Iris pigment epithelial cell (primary cell): Measurements from ENCODE around the gene PRELID1.

Source experiments
- DNase-seq: peaks from one replicate; pipeline ENCODE4 v3.0.0-alpha.2; 2011; ENCODE audit warnings: low read depth

Gene PRELID1

DNA sequence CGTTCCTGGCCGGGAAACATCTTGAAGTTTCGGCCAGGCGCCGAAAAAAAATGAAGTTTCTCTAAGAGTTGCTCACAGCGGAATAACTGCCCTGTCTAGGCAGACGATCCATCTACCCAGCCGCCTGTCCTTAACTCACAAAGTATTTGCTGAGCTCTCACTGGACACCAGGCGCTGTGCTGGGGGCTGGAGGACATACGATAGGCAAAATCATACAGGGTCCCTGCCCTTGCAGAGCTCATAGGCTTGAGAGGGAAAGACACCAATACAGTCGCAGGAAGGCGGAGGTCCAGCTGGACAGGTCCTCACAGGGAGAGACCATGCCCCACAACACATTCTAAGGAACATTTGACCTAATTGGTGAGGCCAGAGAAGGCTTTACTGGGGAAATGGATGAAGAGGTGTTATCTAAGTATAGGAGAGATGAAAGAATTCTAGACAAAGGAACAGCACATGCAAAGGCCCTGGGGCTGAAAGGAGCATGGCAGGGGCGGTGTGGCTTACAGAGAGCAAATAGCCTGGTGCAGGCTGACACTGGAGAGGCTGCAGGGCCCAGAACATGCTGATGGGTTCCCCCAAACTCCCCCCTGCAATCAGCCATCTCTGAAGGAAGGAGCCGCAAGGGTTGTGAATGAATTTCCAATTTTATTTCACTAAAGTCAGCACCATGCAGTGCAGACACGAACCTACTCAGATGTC, 10.1 kb downstream of the PRELID1 start:
- DNase-seq = no peak

DNA sequence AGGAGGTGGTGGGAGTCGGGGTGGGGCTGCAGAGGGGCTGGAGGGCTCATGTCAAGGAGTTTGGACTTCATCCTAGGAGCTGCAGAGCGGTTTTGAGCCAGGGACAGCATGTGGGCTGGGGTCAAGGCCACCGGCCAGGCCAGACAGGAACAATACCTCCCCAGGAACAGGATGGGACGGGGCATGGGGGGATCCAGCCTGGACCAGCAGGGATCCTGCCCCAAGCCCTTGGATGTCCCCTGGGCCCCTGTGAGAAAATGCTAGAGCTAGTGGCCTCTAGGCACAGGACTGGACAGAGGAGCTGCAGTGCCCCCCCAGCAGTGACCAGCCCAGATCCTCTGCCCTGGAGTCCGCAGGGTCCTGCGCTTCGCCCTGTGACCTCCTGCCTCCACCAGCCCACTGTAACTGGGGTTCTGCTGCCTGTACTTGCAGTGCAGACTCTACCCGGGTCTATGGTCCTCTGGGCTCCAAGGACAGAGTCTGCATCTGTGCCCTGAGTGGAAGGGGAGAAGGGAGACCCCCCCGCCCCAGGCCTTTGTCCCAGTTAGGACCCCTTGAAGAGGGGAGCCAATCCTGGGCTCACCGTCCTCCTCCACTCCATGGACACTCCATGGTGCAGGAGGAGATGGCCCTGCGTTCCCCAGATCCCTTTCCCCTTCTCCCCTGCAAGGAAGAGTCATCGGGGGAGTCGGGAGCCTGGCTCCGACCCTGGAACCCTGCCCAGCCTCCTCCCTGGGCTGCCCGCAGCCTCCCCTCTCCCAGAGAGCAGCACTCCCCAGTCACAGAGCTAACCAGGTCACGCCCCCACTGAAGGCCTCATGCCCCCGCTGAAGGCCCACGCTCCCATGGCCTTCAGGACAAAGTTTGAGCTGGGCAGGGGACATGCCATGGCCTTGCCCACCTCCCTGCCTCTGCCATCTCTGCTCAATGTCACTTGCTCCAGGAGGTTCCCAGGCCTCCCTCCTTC, 11.1 kb downstream of the PRELID1 start:
- DNase-seq = no peak

- no peak for DNase-seq
These were observed 11.8 kb downstream of the PRELID1 start for GRCh38 chr5:177315411-177315810.

- no peak for DNase-seq
These were observed 12.4 kb downstream of the PRELID1 start for GRCh38 chr5:177316005-177316404.

DNA sequence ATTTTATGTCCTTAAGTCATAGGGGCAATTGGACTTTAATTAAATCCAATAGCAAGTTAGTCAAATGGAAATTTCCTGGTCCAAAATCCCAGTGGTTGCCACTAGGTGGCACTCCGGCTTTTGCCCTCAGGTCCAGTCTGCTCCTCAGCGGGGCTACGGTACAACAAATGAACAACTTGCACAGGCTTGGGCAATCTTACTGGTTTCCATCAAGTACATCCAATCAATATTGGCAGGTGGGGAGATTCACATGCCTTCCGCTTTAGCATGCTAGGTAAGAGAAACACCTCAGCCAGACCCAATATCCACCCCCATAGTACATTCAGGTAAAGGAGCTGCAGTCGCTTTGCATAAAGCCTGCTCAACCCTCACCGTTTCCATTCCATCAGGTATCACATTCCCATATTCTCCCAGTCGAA, 14.4 kb downstream of the PRELID1 start:
- DNase-seq = peak; percentile 82

- DNase-seq = no peak
These were observed 16.5 kb downstream of the PRELID1 start for GRCh38 chr5:177319913-177320588.

GRCh38 chr5:177320879-177321278, 17.3 kb downstream of the PRELID1 start:
- no peak for DNase-seq

DNA sequence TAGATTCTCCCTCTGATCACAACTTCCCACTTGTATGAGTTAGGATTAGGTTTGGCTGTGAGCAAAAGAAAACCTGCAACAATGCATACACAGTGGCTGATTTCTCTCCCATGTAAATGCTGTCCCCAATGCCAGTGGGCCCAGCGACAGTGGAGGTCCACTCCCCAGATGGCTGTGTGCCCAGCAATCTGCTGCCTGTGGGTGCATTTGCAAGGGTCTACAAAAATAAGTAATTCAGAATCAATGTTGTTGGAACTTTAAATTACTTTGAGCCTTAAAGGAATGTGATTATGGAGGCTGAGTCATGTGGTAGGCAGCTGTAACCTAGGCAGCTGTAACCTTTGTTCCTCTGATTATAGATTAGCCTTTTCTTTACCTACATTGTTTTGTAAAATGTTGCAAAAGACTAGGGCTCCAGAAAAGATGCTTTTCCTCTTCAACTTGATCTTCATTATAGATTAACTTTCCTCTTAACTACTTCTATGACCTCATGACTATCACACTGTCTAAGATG, 22.3 kb downstream of the PRELID1 start:
- no peak for DNase-seq

- peak; percentile 62 for DNase-seq
These were observed 24.2 kb downstream of the PRELID1 start for GRCh38 chr5:177327539-177328522.

GRCh38 chr5:177328545-177329231, 25.1 kb downstream of the PRELID1 start:
- DNase-seq = no peak

DNA sequence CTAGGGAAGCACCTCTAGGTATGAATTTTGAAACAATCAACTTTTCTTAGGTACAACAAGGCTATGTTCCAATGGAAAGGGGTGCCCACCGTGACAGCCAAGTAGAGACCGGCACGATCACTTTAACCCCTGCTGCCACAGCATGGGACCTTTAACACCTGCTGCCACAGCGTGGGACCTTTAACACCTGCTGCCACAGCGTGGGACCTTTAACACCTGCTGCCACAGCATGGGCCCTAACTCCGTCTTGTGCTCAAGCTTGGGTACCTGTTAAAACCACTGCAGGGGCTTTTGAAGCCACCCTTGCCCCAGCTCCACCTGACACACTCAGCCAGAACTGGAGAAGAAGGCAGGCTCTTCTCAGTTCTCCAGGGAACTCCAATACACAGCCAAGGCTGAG, 26.3 kb downstream of the PRELID1 start:
- DNase-seq = no peak

DNA sequence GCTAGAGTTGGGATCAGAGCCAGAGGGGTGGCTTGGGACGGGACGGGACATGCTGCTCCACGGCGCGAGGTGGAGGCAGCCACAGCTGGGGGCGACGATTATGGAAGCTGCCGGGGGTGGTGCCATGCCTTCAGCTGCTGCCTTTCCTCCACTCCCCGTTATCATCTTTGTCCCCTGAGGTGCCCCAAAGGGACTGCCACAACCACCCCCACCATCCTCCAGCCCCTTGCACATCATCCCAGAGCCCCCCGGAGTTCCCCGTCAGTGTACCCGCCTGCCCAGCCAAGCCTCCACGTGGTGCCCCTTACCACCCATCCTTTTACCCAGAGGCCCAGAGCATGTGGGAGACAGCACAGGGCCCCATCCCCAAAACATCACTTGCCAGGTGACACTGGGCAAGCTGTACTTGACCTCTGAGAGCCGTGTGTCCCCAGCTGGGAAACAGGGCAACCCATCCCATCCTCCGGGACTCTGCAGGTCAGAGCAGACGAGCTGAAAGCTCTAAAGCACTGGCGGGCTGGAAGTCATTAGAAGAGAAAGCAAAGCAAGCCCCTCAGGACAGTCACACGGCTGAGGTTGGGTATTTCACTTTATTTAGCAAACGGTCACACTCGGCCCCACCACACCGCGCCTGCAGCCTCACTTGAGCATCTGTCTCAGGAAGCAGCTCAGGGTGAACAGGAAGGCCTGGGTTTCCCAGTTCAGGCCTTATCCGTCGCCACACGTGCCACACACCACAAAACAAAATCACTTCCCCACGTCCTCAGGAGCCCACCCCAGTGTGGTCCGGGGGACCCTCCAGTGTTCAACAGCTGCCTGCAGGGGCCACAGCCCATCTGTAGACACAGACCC, 27.6 kb downstream of the PRELID1 start:
- no peak for DNase-seq

DNA sequence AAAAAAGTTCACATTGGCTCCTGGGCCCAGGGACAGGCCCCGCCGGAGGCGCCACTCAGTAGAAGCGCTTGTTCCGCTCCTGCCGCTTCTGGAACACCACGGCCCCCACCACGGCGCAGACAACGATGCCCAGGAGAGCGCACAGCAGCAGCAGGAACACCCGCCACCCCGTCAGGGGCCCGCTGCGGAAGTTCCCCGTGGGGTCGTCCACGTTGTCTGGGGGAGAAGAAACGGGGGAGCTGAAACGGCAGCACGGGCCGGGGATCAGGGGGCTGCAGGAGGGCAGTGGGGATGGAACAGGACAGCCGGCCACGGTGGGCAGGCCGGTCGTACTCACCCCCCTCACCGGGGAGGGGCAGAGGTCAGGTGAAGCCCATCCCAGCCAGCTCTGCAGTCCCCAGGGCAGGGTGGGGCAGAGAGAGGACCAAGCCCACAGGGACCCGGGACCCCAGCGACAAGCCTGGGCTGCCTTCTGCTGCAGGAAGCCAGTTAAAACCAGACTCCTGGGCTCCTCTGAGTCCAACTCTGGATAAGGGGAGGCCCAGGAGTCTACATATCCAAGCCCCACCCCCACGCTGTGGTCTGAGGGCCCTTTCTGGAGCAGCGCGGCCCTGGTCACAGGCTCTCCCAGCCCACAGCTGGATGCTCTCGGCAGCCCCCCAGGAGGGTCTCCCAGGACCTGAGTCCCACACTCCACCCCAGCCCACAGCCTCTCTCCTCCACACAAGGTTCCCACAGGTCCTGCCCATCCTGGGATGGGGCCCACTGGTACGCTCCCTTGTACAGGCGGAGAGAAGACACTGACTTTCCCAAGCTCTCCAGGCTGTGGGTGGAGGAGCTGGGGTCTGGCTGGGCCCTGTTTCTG, 28.7 kb downstream of the PRELID1 start:
- DNase-seq = no peak

- DNase-seq = no peak
These were observed 29.3 kb downstream of the PRELID1 start for GRCh38 chr5:177332896-177333260.

GRCh38 chr5:177333420-177334154, 30.0 kb downstream of the PRELID1 start:
- no peak for DNase-seq

DNA sequence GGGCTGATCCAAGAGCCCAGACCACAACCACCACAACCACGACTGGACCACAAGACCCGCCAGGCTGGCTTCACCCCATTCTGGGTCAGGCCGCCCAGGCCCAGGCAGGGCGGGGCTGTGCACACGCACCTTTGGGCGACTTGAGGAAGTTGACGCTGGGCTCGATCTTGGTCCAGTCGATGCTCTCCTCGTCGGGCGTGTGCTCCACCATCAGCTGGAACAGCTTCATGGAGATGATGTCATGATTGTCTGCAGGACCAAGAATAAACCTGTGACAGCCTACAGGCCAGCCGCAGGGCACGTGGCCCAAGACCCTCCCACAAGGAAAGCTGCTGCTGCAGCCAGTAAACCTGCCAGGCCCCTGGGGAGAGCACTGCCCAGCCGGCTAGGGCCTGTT, 30.6 kb downstream of the PRELID1 start:
- DNase-seq = no peak

GRCh38 chr5:177334781-177335700, 31.4 kb downstream of the PRELID1 start:
- no peak for DNase-seq
